D341Med (cell line): ENCODE measurements around the gene OR7A17.

Source experiments
- DNase-seq: peaks from one replicate; pipeline ENCODE4 v3.0.0; 2012; ENCODE audit warnings: low spot score

The OR7A17 gene

GRCh38 chr19:14886032-14886431 lies at the start of gene OR7A17:
OR7A17 (minus strand) TSS chr19:14886132; CDS start chr19:14881355, 4,777 bp downstream.
- DNase-seq = no peak

DNA sequence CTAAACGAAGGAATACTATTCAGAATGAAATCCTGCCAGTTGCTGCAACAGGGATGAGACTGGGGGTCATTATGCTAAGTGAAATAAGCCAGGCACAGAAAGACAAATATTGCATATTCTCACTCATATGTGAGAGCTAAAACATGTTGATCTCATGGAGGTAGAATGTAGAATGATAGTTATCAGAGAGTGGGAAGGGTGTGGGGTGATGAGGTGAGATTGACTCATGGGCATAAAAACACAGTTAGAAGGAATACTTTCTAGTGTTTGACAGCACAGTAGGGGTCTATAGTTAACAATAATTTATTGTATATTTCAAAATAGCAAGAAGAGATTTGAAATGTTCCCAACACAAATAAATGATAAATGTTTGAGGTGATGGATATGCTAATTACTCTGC lies 47.6 kb upstream of the OR7A17 start:
- DNase-seq = no peak

DNA sequence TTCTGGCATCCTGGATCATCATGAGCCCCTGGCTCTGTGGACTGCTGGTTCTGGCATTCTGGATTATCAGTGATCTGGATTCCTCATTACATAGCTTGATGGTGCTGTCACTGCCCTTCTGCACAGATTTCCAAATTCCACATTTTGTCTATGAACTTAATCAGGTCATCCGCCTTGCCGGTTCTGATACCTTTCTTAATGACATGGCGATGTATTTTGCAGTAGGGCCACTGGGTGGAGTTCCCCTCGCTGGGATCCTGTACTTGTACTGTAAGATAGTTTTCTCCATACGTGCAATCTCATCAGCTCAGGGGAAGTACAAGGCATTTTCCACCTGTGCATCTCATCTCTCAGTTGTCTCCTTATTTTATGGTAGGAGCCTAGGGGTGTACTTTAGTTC lies 30.9 kb upstream of the OR7A17 start:
- no peak for DNase-seq

DNA sequence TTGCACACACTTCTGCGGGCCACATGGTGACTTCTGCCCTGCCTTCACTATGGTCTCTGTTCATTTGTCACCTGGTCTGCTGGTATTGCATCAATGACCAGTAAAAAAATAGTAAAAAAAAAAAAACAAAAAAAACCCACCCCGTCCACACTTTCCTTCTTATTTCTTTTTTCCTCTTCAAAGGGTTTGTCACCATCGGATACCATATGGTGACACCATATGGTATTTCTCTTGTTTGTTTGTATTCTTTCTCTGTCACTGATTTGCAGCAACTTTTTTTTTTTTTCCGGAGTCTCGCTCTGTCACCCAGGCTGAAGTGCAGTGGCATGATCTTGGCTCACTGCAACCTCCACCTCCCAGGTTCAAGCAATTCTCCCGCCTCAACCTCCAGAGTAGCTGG lies 29.2 kb upstream of the OR7A17 start:
- no peak for DNase-seq

DNA sequence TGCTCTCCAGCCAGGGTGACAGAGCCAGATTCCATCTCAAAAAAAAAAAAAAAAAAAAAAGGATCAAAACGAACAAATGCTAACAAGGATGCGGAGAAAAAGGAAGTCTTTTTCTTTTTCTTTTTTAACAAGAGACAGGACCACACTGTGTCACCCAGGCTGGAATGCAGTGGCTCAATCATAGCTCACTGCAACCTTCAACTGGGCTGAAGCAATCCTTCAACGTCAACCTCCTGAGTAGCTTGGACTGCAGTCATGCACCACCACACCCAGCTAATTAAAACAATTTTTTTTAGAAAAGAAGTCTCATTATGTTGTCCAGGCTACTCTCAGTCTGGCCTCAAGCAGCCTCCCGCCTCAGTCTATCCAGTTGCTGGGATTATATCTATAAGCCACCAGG lies 20.8 kb upstream of the OR7A17 start:
- no peak for DNase-seq

- no peak for DNase-seq
Observed at GRCh38 chr19:14901675-14902260, 15.8 kb upstream of the OR7A17 start.

- DNase-seq = no peak
Observed at GRCh38 chr19:14890643-14891379, 4.9 kb upstream of the OR7A17 start.

DNA sequence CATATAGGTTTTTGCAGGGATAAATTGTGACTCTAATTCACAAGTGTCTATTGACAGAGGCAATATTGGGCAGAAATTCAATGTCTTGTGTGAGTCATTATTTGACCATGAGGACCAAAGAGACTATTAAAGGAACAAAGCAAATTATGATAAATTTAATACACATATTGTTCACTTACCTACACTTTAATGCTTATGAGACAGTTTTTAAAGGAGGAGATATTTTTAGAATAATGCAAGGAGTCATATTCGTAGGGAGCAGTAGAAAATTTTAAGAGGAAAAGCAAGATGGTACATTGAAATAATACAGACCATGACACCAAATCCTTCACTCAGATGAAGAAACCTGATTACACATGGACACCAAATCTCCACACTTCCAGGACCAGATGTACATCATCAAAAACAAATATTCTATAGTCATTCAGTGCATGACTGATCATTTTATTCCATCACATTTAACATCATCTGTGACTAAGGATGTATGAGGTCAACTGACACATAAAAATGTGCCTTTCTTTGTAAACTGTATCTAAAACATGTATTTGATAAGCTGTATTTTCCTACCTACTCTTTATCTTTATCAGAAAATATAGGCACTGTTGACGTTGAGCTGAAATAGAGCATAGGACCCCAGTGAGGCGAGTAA lies 4.2 kb upstream of the OR7A17 start:
- DNase-seq = no peak

GRCh38 chr19:14871619-14872230 lies 14.2 kb downstream of the OR7A17 start:
- no peak for DNase-seq

DNA sequence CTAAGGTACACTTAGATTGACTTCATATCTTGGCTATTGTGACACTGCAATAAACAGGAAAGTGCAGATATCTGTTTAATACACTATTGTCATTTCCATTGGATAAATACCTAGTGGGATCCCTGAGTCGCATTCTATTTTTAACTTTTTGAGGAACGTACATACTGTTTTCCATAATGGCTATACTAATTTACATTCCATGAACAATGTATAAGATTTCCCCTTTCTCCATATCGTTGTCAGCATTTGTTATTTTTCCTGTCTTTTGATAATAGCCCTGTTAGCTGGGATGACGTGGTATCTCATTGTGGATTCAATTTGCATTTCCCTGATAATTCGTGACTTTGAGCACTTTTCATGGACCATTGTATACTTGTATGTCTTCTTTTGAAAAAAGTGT lies 17.4 kb downstream of the OR7A17 start:
- DNase-seq = no peak

- no peak for DNase-seq
Observed at GRCh38 chr19:14848822-14849221, 37.1 kb downstream of the OR7A17 start, which contains the start of gene OR7A10. OR7A10 (minus strand) TSS chr19:14848922; CDS start chr19:14841877, 7,045 bp downstream.

DNA sequence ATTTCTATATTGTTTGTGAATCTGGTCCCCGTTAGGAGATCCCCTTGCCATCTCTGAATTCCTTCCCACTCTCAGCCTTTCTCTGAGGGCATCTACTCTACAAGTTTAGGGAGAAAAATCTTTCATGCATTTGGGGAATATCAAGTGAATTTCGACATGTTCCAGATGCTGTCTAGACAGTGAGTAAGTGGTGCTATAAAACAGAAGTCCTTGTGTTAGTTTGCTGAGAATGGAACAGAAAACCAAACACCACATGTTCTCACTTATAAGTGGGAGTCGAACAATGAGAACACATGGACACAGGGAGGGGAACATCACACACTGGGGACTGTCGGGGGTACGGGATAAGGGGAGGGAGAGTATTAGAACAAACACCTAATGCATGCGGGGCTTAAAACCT lies 42.4 kb downstream of the OR7A17 start:
- DNase-seq = no peak

GRCh38 chr19:14843169-14843568 lies 42.8 kb downstream of the OR7A17 start:
- DNase-seq = no peak

GRCh38 chr19:14840206-14840605 lies 45.7 kb downstream of the OR7A17 start:
- no peak for DNase-seq

DNA sequence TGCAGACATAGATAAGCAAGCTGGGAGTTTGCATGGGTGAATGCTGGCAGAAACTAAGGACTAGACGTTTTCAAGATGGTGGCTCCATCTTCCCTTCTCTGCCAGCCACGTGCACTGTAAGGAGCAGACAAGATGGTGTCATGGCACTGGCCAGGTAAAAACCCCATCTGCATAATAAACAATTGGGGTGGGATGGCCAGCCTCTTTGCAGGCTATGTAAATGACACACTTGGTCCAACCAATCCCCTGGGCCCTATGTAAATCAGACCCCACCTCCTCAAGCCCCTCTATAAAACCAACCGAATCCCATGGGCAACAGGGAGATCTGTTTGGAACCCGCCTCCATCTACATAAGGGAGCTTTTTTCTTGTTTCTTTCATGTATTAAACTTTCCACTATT lies 48.5 kb downstream of the OR7A17 start:
- DNase-seq = no peak

GRCh38 chr19:14835011-14835410 lies 50.9 kb downstream of the OR7A17 start, which contains the start of the genes OR7A5 and OR7C1:
OR7A5 (minus strand) TSS chr19:14835185; CDS start chr19:14828241, 6,944 bp downstream.
OR7C1 (minus strand) TSS chr19:14835185; CDS start chr19:14800136, 35,049 bp downstream.
- no peak for DNase-seq

DNA sequence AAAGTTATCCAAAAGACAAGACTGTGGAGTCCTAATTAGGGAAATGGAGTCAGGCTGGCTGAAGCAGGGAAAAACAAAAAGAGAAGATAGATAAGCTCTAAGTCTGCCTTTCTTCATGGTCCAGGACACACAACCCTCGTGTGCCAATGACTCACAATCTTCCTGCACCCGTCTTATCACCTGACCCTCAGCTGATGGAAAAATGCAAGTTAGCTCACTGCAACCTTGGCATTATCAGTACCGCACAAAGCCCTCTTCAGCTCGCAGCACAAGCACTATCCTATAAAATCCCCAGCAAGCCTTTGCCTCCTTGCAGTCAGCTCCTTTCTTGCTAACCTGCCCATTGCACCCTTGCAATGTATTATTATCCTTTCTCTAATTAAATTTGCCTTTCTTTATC lies 55.2 kb downstream of the OR7A17 start:
- DNase-seq = no peak
